Astrocyte (in vitro differentiated cells and primary cell): Measurements from ENCODE around the gene BOD1L1. TPM values are rescaled to one million over a fixed set of nuclear protein-coding genes. Genes with fewer than 3 reads are reported as not detected.

Experiments
- DNase-seq: peaks from one replicate; pipeline ENCODE4 v3.0.0-alpha.2; 2010; ENCODE audit warnings: low read depth
- FAIRE-seq: peaks from 2 replicates; lab custom pipeline; 2011; peaks lifted over from hg19 to GRCh38; lab: Jason Lieb, UNC
- H2AFZ ChIP-seq: 2 replicates; pipeline ENCODE4 v1.6.0; 2012; ENCODE audit warnings: low read depth, low read length, inconsistent platforms
- H3K27ac ChIP-seq: 2 replicates; pipeline ENCODE4 v1.5.1; 2011; ENCODE audit warnings: low read depth, low read length, inconsistent platforms
- H3K27me3 ChIP-seq: 2 replicates; pipeline ENCODE4 v1.6.0; 2011; ENCODE audit warnings: low read length, inconsistent platforms; ENCODE audit not compliant: insufficient read depth
- H3K36me3 ChIP-seq: 2 replicates; pipeline ENCODE4 v1.5.1; 2011; ENCODE audit warnings: low read length, inconsistent platforms; ENCODE audit not compliant: insufficient read depth
- H3K4me1 ChIP-seq: 2 replicates; pipeline ENCODE4 v1.5.1; 2011; ENCODE audit warnings: low read length, inconsistent platforms; ENCODE audit not compliant: insufficient read depth
- H3K4me2 ChIP-seq: 2 replicates; pipeline ENCODE4 v1.6.0; 2012; ENCODE audit warnings: low read length, inconsistent platforms
- H3K4me3 ChIP-seq: 2 replicates; pipeline ENCODE4 v1.5.1; 2011; ENCODE audit warnings: low read depth, mild to moderate bottlenecking, low read length, inconsistent platforms; ENCODE audit not compliant: insufficient read depth
- H3K79me2 ChIP-seq: 2 replicates; pipeline ENCODE4 v1.6.0; 2012; ENCODE audit warnings: mild to moderate bottlenecking, low read length, inconsistent platforms; ENCODE audit not compliant: insufficient read depth
- H3K9ac ChIP-seq: 2 replicates; pipeline ENCODE4 v1.6.0; 2012; ENCODE audit warnings: mild to moderate bottlenecking, low read length, inconsistent platforms
- H3K9me3 ChIP-seq: 2 replicates; pipeline ENCODE4 v1.5.1; 2012; ENCODE audit warnings: low read depth, mild to moderate bottlenecking, low read length, inconsistent platforms; ENCODE audit not compliant: insufficient read depth
- H4K20me1 ChIP-seq: 2 replicates; pipeline ENCODE4 v1.6.0; 2012; ENCODE audit warnings: low read length, inconsistent platforms; ENCODE audit not compliant: insufficient read depth
- H3K27ac Mint-ChIP-seq: one replicate; pipeline ENCODE4 v1.8.0; 2021; ENCODE audit warnings: mild to moderate bottlenecking, mixed read lengths; ENCODE audit not compliant: unreplicated experiment
- H3K27me3 Mint-ChIP-seq: one replicate; pipeline ENCODE4 v1.8.0; 2021; ENCODE audit warnings: low read depth, mixed read lengths; ENCODE audit not compliant: unreplicated experiment
- H3K36me3 Mint-ChIP-seq: one replicate; pipeline ENCODE4 v1.8.0; 2021; ENCODE audit warnings: low read depth, mixed read lengths; ENCODE audit not compliant: unreplicated experiment
- H3K4me1 Mint-ChIP-seq: one replicate; pipeline ENCODE4 v1.8.0; 2021; ENCODE audit warnings: low read depth, mixed read lengths; ENCODE audit not compliant: unreplicated experiment
- H3K4me3 Mint-ChIP-seq: one replicate; pipeline ENCODE4 v1.8.0; 2021; ENCODE audit warnings: mild to moderate bottlenecking, moderate library complexity, mixed read lengths; ENCODE audit not compliant: unreplicated experiment
- H3K9me3 Mint-ChIP-seq: one replicate; pipeline ENCODE4 v1.8.0; 2021; ENCODE audit warnings: mild to moderate bottlenecking, mixed read lengths; ENCODE audit not compliant: unreplicated experiment
- EZH2 ChIP-seq: IDR thresholded peaks from 2 replicates; pipeline ENCODE4 v1.6.1; 2012; ENCODE audit warnings: mild to moderate bottlenecking, low read length, inconsistent platforms; ENCODE audit not compliant: insufficient read depth
- total RNA-seq: library from RNA; stranded (reverse); gene quantifications from 2 replicates; pipeline ENCODE4 v1.2.1, GENCODE V29; 2021
- TF ChIP-seq, protein P1 (sequence below): IDR thresholded peaks from 2 replicates; pipeline ENCODE4 v1.5.1; 2011; ENCODE audit warnings: low read depth, mild to moderate bottlenecking, inconsistent platforms, low read length, moderate library complexity; ENCODE audit not compliant: insufficient read depth

The BOD1L1 gene
- total RNA-seq, 1 donor from 2014 or later = 47.2 TPM

DNA sequence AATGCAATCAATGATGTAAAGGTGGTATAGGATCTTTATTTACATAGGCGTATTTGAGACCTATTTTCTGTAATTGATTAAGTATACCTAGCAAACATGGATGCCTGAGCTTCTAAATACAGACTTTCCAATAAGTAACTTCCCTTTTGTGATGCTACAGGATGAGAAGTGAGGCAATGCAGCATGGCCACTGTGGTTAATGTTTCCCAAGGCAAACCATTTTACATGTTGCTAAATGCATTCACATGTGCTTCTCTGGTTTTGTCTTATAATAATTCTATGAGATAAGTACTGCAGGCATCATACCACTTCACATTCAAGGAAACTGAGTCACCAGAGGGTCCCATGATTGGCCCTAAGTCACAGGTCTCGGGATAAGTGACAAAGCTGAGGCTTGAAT is 47.5 kb downstream of the BOD1L1 start:
- Mint-ChIP-seq H3K36me3 (peaks cover 22% of the 10 kb centered on the region), H3K4me1 (no peaks in the 10 kb centered on the region), H3K27ac (no peak overlapping the region), H3K9me3 (no peaks in the 10 kb centered on the region), H3K27me3 (no peaks in the 10 kb centered on the region), H3K4me3 (no peak overlapping the region)
- Histone ChIP-seq H3K4me3 (no peak overlapping the region), H4K20me1 (no peaks in the 10 kb centered on the region), H3K79me2 (no peaks in the 10 kb centered on the region), H3K27ac (no peak overlapping the region), H2AFZ (no peak overlapping the region), H3K4me1 (no peaks in the 10 kb centered on the region), H3K36me3 (peaks cover 49% of the 10 kb centered on the region), H3K9me3 (no peaks in the 10 kb centered on the region), H3K9ac (no peak overlapping the region), H3K4me2 (no peak overlapping the region), H3K27me3 (no peaks in the 10 kb centered on the region)
- no peak for DNase-seq
- TF ChIP-seq, protein P1, sequence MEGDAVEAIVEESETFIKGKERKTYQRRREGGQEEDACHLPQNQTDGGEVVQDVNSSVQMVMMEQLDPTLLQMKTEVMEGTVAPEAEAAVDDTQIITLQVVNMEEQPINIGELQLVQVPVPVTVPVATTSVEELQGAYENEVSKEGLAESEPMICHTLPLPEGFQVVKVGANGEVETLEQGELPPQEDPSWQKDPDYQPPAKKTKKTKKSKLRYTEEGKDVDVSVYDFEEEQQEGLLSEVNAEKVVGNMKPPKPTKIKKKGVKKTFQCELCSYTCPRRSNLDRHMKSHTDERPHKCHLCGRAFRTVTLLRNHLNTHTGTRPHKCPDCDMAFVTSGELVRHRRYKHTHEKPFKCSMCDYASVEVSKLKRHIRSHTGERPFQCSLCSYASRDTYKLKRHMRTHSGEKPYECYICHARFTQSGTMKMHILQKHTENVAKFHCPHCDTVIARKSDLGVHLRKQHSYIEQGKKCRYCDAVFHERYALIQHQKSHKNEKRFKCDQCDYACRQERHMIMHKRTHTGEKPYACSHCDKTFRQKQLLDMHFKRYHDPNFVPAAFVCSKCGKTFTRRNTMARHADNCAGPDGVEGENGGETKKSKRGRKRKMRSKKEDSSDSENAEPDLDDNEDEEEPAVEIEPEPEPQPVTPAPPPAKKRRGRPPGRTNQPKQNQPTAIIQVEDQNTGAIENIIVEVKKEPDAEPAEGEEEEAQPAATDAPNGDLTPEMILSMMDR = no peak
- TF ChIP-seq EZH2 = no peak
- no peak for FAIRE-seq

DNA sequence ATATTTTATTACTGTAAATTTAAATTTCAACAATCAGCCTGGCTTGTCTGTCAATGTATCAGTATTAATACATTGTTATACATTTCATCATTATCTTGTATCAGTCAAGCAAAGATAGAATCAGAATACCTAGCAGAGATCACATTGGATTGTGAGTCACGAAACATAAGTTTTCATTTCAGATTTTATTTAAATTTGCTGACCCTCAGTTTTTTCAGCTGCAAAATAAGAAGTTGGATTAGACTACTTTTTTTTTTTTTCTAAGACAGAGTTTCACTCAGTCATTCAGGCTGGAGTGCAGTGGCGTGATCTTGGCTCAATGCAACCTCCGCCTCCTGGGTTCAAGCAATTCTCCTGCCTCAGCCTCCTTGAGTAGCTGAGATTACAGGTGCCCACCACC is 49.9 kb downstream of the BOD1L1 start:
- H3K9ac ChIP-seq = no peak overlapping the region
- H3K9me3 Mint-ChIP-seq = no peaks in the 10 kb centered on the region
- H3K4me3 ChIP-seq = no peak overlapping the region
- H2AFZ ChIP-seq = no peak overlapping the region
- peaks cover 20% of the 10 kb centered on the region for H3K36me3 Mint-ChIP-seq
- H3K27me3 ChIP-seq = no peaks in the 10 kb centered on the region
- no peak overlapping the region for H3K4me3 Mint-ChIP-seq
- H3K4me2 ChIP-seq = no peak overlapping the region
- H3K9me3 ChIP-seq = no peaks in the 10 kb centered on the region
- no peaks in the 10 kb centered on the region for H3K4me1 Mint-ChIP-seq
- no peaks in the 10 kb centered on the region for H3K27me3 Mint-ChIP-seq
- no peaks in the 10 kb centered on the region for H4K20me1 ChIP-seq
- H3K27ac Mint-ChIP-seq = no peak overlapping the region
- no peaks in the 10 kb centered on the region for H3K4me1 ChIP-seq
- no peak for TF ChIP-seq EZH2
- TF ChIP-seq, protein P1 = no peak
- DNase-seq = no peak
- no peak for FAIRE-seq
- no peaks in the 10 kb centered on the region for H3K79me2 ChIP-seq
- peaks cover 53% of the 10 kb centered on the region for H3K36me3 ChIP-seq
- H3K27ac ChIP-seq = no peak overlapping the region

DNA sequence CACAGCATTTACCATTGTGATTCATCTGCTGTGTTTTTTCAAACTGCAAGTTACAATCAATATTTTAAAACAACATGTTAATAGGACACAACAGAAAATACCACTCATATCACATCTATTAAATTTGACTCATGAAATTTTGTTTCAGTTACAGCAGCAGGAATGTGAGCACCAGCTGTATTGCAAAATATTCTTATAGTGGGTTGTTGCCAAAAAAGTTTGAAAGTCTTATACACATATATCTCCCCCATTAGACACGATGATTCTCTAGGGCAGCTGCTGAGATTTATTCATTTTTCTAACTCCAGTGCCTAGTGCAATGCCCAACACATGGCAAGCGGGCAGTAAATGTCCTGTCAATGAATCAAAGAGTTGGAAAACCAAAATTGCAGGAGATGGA is 56.6 kb downstream of the BOD1L1 start:
- no peak for TF ChIP-seq EZH2
- TF ChIP-seq, protein P1 = no peak

More for the DNA sequence above, 56.6 kb downstream of the BOD1L1 start:
- Mint-ChIP-seq H3K9me3 (no peaks in the 10 kb centered on the region), H3K4me1 (no peaks in the 10 kb centered on the region), H3K27me3 (no peaks in the 10 kb centered on the region), H3K36me3 (peaks cover 13% of the 10 kb centered on the region), H3K4me3 (no peak overlapping the region), H3K27ac (no peak overlapping the region)
- no peak for FAIRE-seq
- H3K27me3 ChIP-seq = no peaks in the 10 kb centered on the region
- no peaks in the 10 kb centered on the region for H3K4me1 ChIP-seq
- no peaks in the 10 kb centered on the region for H4K20me1 ChIP-seq
- DNase-seq = no peak
- H3K4me3 ChIP-seq = no peak overlapping the region
- no peak overlapping the region for H3K4me2 ChIP-seq
- no peaks in the 10 kb centered on the region for H3K79me2 ChIP-seq
- H3K27ac ChIP-seq = no peak overlapping the region
- H3K9ac ChIP-seq = no peak overlapping the region
- no peaks in the 10 kb centered on the region for H3K9me3 ChIP-seq
- H2AFZ ChIP-seq = no peak overlapping the region
- peaks cover 35% of the 10 kb centered on the region for H3K36me3 ChIP-seq
